Measurements from ENCODE around the gene ANKRD11. TPM values are rescaled to one million over a fixed set of nuclear protein-coding genes. Genes with fewer than 3 reads are reported as not detected.
"Not testable (repeated sequence)": the region's sequence is repeated elsewhere in the genome, so short reads cannot be mapped to it uniquely, and the experiment has no call there.

The ANKRD11 gene
- polyA plus RNA-seq, 2 donors, result 37.1 to 73.5 TPM

DNA sequence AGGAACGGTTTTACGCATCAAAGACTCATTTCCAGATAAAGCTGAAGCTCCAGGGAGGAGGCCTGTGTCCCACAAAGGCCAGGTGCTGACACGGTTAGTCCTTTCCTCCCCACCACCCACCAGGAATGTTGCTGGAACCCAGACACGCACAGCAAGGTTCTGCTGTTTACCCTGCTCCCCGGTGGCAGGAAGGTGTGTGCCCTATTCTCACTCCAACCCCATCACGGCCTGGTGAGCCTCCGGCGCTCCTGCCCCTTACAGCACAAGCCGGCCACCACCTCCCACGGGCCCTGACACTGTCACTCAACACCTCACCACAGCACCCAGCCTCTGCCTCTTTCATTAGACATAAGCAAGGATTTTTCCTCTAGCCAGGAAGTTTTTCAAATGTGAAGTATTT is 47.8 kb downstream of the ANKRD11 start:
- peaks cover 0 to 2% of the 10 kb centered on the region in 2 donors for H3K36me3 ChIP-seq (ENCODE audit: control insufficient read depth in 2 of 2, insufficient read depth in 2 of 2, low read length in 1 of 2)
- H3K27ac ChIP-seq (ENCODE audit: low read depth in 2 of 2, low read length in 1 of 2), result peak overlapping the region; percentile 93 to 97
- no peaks in the 10 kb centered on the region for H3K27me3 ChIP-seq (ENCODE audit: control insufficient read depth in 1 of 2, insufficient read depth in 2 of 2, low read length in 2 of 2)
- no peaks in the 10 kb centered on the region for H3K9me3 ChIP-seq (ENCODE audit: control insufficient read depth in 2 of 2, insufficient read depth in 1 of 2, low read depth in 1 of 2, low read length in 1 of 2)
- H3K4me1 ChIP-seq (ENCODE audit: control insufficient read depth in 2 of 2, insufficient read depth in 2 of 2, low read length in 1 of 2), result peaks cover 12 to 37% of the 10 kb centered on the region in 2 donors
- 26 to 38% methylated on average over 10 of the region's 10 CpGs for WGBS, 2 donors
- H3K4me3 ChIP-seq (ENCODE audit: low read depth in 1 of 2, low read length in 2 of 2), result no peak overlapping the region

DNA sequence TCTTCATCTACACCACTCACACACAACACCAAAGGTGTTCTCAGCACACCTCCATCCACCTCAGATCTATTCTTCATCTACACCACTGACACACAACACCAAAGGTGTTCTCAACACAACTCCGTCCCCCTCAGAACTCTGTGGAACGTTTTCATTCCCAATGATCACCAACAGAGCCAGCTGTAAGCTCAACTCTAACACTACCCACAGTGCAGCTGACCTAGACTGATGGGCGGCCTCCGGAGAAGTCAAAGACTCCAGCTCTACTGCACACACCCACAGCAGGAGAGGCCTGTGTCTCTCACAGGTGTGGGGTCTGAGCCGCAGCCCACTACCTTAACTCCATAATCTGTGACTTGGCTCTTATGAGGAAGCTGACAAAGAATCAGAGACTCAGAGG is 50.7 kb downstream of the ANKRD11 start:
- H3K36me3 ChIP-seq (ENCODE audit: control insufficient read depth in 2 of 2, insufficient read depth in 2 of 2, low read length in 1 of 2), result peaks cover 0 to 6% of the 10 kb centered on the region in 2 donors
- H3K4me1 ChIP-seq (ENCODE audit: control insufficient read depth in 2 of 2, insufficient read depth in 2 of 2, low read length in 1 of 2), result peaks cover 6 to 20% of the 10 kb centered on the region in 2 donors
- no peak overlapping the region for H3K4me3 ChIP-seq (ENCODE audit: low read depth in 1 of 2, low read length in 2 of 2)
- H3K27me3 ChIP-seq (ENCODE audit: control insufficient read depth in 1 of 2, insufficient read depth in 2 of 2, low read length in 2 of 2), result no peaks in the 10 kb centered on the region
- 85 to 86% methylated on average over 5 of the region's 5 CpGs for WGBS, 2 donors
- H3K9me3 ChIP-seq (ENCODE audit: control insufficient read depth in 2 of 2, insufficient read depth in 1 of 2, low read depth in 1 of 2, low read length in 1 of 2), result no peaks in the 10 kb centered on the region
- H3K27ac ChIP-seq (ENCODE audit: low read depth in 2 of 2, low read length in 1 of 2), result no peak overlapping the region

DNA sequence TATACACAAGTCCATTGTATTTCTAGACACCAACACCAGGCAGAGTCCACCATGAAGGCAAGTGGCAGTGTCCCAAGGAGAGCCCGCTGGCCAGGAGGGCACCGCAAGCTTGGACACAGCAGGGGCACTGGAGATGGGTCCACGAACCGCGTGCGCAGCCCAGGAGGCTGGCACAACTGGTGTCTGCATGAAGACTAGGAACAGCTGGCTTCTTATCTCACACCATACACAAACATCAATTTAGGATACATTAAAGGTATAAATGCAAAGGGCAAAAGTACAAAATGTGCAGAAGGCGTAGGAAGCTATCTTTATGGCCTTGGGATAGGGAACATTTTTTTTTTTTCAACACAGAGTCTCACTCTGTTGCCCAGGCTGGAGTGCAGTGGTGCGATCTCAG is 52.4 kb downstream of the ANKRD11 start:
- H3K9me3 ChIP-seq (ENCODE audit: control insufficient read depth in 2 of 2, insufficient read depth in 1 of 2, low read depth in 1 of 2, low read length in 1 of 2), result no peaks in the 10 kb centered on the region
- H3K36me3 ChIP-seq (ENCODE audit: control insufficient read depth in 2 of 2, insufficient read depth in 2 of 2, low read length in 1 of 2), result peaks cover 2 to 6% of the 10 kb centered on the region in 2 donors
- H3K4me1 ChIP-seq (ENCODE audit: control insufficient read depth in 2 of 2, insufficient read depth in 2 of 2, low read length in 1 of 2), result peaks cover 11 to 22% of the 10 kb centered on the region in 2 donors
- 75 to 96% methylated on average over 8 of the region's 8 CpGs for WGBS, 2 donors
- H3K4me3 ChIP-seq (ENCODE audit: low read depth in 1 of 2, low read length in 2 of 2), result no peak overlapping the region
- H3K27ac ChIP-seq (ENCODE audit: low read depth in 2 of 2, low read length in 1 of 2), result no peak overlapping the region
- H3K27me3 ChIP-seq (ENCODE audit: control insufficient read depth in 1 of 2, insufficient read depth in 2 of 2, low read length in 2 of 2), result no peaks in the 10 kb centered on the region

- Histone ChIP-seq H3K4me3 (ENCODE audit: low read depth in 1 of 2, low read length in 2 of 2) (no peak overlapping the region), H3K9me3 (ENCODE audit: control insufficient read depth in 2 of 2, insufficient read depth in 1 of 2, low read depth in 1 of 2, low read length in 1 of 2) (no peaks in the 10 kb centered on the region), H3K27me3 (ENCODE audit: control insufficient read depth in 1 of 2, insufficient read depth in 2 of 2, low read length in 2 of 2) (no peaks in the 10 kb centered on the region), H3K4me1 (ENCODE audit: control insufficient read depth in 2 of 2, insufficient read depth in 2 of 2, low read length in 1 of 2) (peaks cover 11 to 19% of the 10 kb centered on the region in 2 donors), H3K36me3 (ENCODE audit: control insufficient read depth in 2 of 2, insufficient read depth in 2 of 2, low read length in 1 of 2) (peaks cover 2 to 6% of the 10 kb centered on the region in 2 donors), H3K27ac (ENCODE audit: low read depth in 2 of 2, low read length in 1 of 2) (peak overlapping the region in 1 of 2 donors; percentile 5)
- WGBS, 2 donors, result 92 to 93% methylated on average over 8 of the region's 8 CpGs
Observed at GRCh38 chr16:89437251-89437987, 52.9 kb downstream of the ANKRD11 start.

GRCh38 chr16:89436366-89436765 is 54.0 kb downstream of the ANKRD11 start:
- no peak overlapping the region for H3K27ac ChIP-seq (ENCODE audit: low read depth in 2 of 2, low read length in 1 of 2)
- H3K4me3 ChIP-seq (ENCODE audit: low read depth in 1 of 2, low read length in 2 of 2), result no peak overlapping the region
- peaks cover 14 to 22% of the 10 kb centered on the region in 2 donors for H3K4me1 ChIP-seq (ENCODE audit: control insufficient read depth in 2 of 2, insufficient read depth in 2 of 2, low read length in 1 of 2)
- H3K36me3 ChIP-seq (ENCODE audit: control insufficient read depth in 2 of 2, insufficient read depth in 2 of 2, low read length in 1 of 2), result peaks cover 2 to 6% of the 10 kb centered on the region in 2 donors
- H3K27me3 ChIP-seq (ENCODE audit: control insufficient read depth in 1 of 2, insufficient read depth in 2 of 2, low read length in 2 of 2), result no peaks in the 10 kb centered on the region
- WGBS, 2 donors, result 89 to 91% methylated on average over 10 of the region's 10 CpGs
- no peaks in the 10 kb centered on the region for H3K9me3 ChIP-seq (ENCODE audit: control insufficient read depth in 2 of 2, insufficient read depth in 1 of 2, low read depth in 1 of 2, low read length in 1 of 2)

GRCh38 chr16:89435059-89435458 is 55.3 kb downstream of the ANKRD11 start:
- H3K36me3 ChIP-seq (ENCODE audit: control insufficient read depth in 2 of 2, insufficient read depth in 2 of 2, low read length in 1 of 2); H3K27me3 ChIP-seq (ENCODE audit: control insufficient read depth in 1 of 2, insufficient read depth in 2 of 2, low read length in 2 of 2); H3K9me3 ChIP-seq (ENCODE audit: control insufficient read depth in 2 of 2, insufficient read depth in 1 of 2, low read depth in 1 of 2, low read length in 1 of 2); H3K27ac ChIP-seq (ENCODE audit: low read depth in 2 of 2, low read length in 1 of 2); H3K4me3 ChIP-seq (ENCODE audit: low read depth in 1 of 2, low read length in 2 of 2): not testable (repeated sequence)
- peaks cover 13 to 25% of the 10 kb centered on the region in 2 donors for H3K4me1 ChIP-seq (ENCODE audit: control insufficient read depth in 2 of 2, insufficient read depth in 2 of 2, low read length in 1 of 2)
- WGBS, 2 donors, result 95 to 97% methylated on average over 5 of the region's 5 CpGs

DNA sequence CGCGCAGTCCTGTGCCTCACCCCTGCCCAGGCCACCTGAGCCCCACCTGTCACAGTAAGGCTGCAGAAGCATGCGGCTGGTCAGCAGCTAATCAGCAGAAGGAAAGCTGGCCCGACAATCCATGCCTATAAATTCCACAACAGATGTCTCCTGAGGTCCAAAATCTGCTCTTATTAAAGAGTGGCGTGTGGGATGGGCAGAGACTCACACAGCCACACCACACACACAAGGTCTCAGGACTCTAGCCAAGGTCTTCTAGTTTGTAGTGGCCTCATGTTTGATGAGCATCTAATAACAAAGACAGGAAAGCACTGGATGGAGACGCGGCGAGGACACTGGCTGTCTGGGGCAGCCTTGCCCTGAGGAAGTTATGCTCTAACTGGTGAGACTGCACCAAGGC is 55.9 kb downstream of the ANKRD11 start:
- Histone ChIP-seq H3K27ac (ENCODE audit: low read depth in 2 of 2, low read length in 1 of 2) (peak overlapping the region in 1 of 2 donors; percentile 0), H3K4me3 (ENCODE audit: low read depth in 1 of 2, low read length in 2 of 2) (no peak overlapping the region), H3K36me3 (ENCODE audit: control insufficient read depth in 2 of 2, insufficient read depth in 2 of 2, low read length in 1 of 2) (peaks cover 2 to 6% of the 10 kb centered on the region in 2 donors), H3K9me3 (ENCODE audit: control insufficient read depth in 2 of 2, insufficient read depth in 1 of 2, low read depth in 1 of 2, low read length in 1 of 2) (no peaks in the 10 kb centered on the region), H3K27me3 (ENCODE audit: control insufficient read depth in 1 of 2, insufficient read depth in 2 of 2, low read length in 2 of 2) (no peaks in the 10 kb centered on the region), H3K4me1 (ENCODE audit: control insufficient read depth in 2 of 2, insufficient read depth in 2 of 2, low read length in 1 of 2) (peaks cover 13 to 23% of the 10 kb centered on the region in 2 donors)
- WGBS, 2 donors, result 84 to 90% methylated on average over 8 of the region's 8 CpGs

GRCh38 chr16:89433363-89433984 is 56.9 kb downstream of the ANKRD11 start:
- not testable (repeated sequence) for H3K4me3 ChIP-seq (ENCODE audit: low read depth in 1 of 2, low read length in 2 of 2); H3K9me3 ChIP-seq (ENCODE audit: control insufficient read depth in 2 of 2, insufficient read depth in 1 of 2, low read depth in 1 of 2, low read length in 1 of 2); H3K36me3 ChIP-seq (ENCODE audit: control insufficient read depth in 2 of 2, insufficient read depth in 2 of 2, low read length in 1 of 2); H3K27me3 ChIP-seq (ENCODE audit: control insufficient read depth in 1 of 2, insufficient read depth in 2 of 2, low read length in 2 of 2)
- Histone ChIP-seq H3K27ac (ENCODE audit: low read depth in 2 of 2, low read length in 1 of 2) (peak overlapping the region in 1 of 2 donors; percentile 46), H3K4me1 (ENCODE audit: control insufficient read depth in 2 of 2, insufficient read depth in 2 of 2, low read length in 1 of 2) (peaks cover 13 to 22% of the 10 kb centered on the region in 2 donors)
- WGBS, 2 donors, result 71 to 72% methylated on average over 22 of the region's 22 CpGs

- no peaks in the 10 kb centered on the region for H3K9me3 ChIP-seq (ENCODE audit: control insufficient read depth in 2 of 2, insufficient read depth in 1 of 2, low read depth in 1 of 2, low read length in 1 of 2)
- H3K4me3 ChIP-seq (ENCODE audit: low read depth in 1 of 2, low read length in 2 of 2), result no peak overlapping the region
- peak overlapping the region; percentile 20 to 90 for H3K27ac ChIP-seq (ENCODE audit: low read depth in 2 of 2, low read length in 1 of 2)
- H3K36me3 ChIP-seq (ENCODE audit: control insufficient read depth in 2 of 2, insufficient read depth in 2 of 2, low read length in 1 of 2), result peaks cover 0 to 2% of the 10 kb centered on the region in 2 donors
- H3K27me3 ChIP-seq (ENCODE audit: control insufficient read depth in 1 of 2, insufficient read depth in 2 of 2, low read length in 2 of 2), result no peaks in the 10 kb centered on the region
- 62 to 64% methylated on average over 4 of the region's 4 CpGs for WGBS, 2 donors
- peaks cover 13 to 18% of the 10 kb centered on the region in 2 donors for H3K4me1 ChIP-seq (ENCODE audit: control insufficient read depth in 2 of 2, insufficient read depth in 2 of 2, low read length in 1 of 2)
Observed at GRCh38 chr16:89431630-89432029, 58.7 kb downstream of the ANKRD11 start.

All from esophagus (tissue), 2 donors.